HUES64 (cell line): ENCODE measurements around the gene SLC6A13.

ENCODE experiments used
- H3K27ac ChIP-seq: 2 replicates; pipeline ENCODE4 v1.7.0; 2013; ENCODE audit warnings: low read depth, low read length, inconsistent platforms
- H3K27me3 ChIP-seq: 2 replicates; pipeline ENCODE4 v1.6.1; 2013; ENCODE audit warnings: mild to moderate bottlenecking, low read length; ENCODE audit not compliant: insufficient read depth
- H3K36me3 ChIP-seq: 2 replicates; pipeline ENCODE4 v1.6.1; 2013; ENCODE audit warnings: mild to moderate bottlenecking, low read length; ENCODE audit not compliant: insufficient read depth
- H3K4me1 ChIP-seq: 2 replicates; pipeline ENCODE4 v1.6.1; 2013; ENCODE audit warnings: mild to moderate bottlenecking, low read length, moderate library complexity; ENCODE audit not compliant: insufficient read depth
- H3K4me3 ChIP-seq: 2 replicates; pipeline ENCODE4 v1.5.1; 2013; ENCODE audit warnings: mild to moderate bottlenecking, low read length, moderate library complexity
- H3K9ac ChIP-seq: 2 replicates; pipeline ENCODE4 v1.6.1; 2013; ENCODE audit warnings: mild to moderate bottlenecking, low read depth, low read length
- H3K9me3 ChIP-seq: 2 replicates; pipeline ENCODE4 v1.6.1; 2013; ENCODE audit warnings: low read depth, low read length; ENCODE audit not compliant: insufficient read depth
- WGBS: fragments of 150-250, 120-280 bp; methylation state at CpG from one replicate; pipeline ENCODE4 v1.1.7; 2013; ENCODE audit warnings: missing lambda C conversion rate; 5-methylcytosine and 5-hydroxymethylcytosine counted together

Gene SLC6A13

DNA sequence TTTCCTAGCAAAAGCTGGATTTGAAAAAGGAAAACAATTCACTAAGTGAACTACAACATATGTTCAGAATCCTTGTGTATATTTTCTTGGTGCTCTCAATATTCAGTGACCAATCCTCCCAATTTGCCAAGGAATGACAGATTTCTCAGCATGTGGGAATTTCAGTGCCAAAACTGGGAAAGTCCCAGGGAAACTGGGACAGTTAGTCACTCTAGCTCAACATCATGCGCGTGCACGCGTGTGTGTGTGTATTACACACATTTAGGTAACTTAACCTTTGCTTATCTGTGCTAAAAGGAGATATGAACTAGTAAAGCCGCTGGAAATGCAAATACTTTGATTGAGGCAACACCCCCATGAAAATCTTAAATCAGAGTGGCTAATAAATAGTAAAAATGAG lies 26.1 kb upstream of the SLC6A13 start:
- no peak overlapping the region for H3K27ac ChIP-seq
- H3K9ac ChIP-seq = no peak overlapping the region
- no peak overlapping the region for H3K4me3 ChIP-seq
- H3K9me3 ChIP-seq = no peaks in the 10 kb centered on the region
- H3K36me3 ChIP-seq = peaks cover 58% of the 10 kb centered on the region
- WGBS = 78% methylated on average over 5 of the region's 5 CpGs
- H3K27me3 ChIP-seq = no peaks in the 10 kb centered on the region
- H3K4me1 ChIP-seq = no peaks in the 10 kb centered on the region

DNA sequence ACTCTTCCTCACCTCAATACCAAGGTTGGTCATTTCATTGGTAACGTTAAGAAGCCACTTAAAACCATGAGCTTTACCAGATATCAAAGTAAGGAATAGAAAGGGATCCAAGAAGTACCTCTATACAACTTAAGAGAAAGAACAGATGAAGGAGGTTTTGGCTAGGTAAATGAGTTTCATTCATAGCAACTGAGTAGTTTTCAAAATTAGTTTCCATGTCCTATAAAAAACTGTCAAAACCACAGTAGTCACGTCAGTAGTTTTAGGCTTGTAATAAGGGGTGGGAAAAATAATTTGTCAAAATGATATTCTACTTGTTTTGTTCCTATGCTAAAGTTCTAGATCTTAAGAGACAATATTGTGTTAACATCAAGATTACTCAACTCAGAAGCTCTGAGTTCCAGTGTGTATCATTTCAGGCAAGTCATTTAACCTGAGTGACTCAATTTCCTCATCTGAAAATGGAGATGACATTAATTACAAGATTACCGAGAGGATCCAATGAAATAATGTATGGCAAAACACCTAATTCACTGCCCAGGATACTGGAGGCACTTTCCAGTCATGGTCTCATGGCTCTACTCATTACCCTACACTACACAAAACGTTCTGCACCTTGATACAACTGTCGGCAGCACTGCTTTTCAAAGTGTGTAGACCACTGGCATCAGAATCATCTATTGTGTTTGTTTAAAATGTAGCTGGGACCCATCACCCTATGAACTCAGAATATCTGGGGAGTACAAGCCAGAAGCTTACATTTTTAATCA lies 24.1 kb upstream of the SLC6A13 start:
- Histone ChIP-seq H3K27ac (no peak overlapping the region), H3K9ac (no peak overlapping the region), H3K4me1 (no peaks in the 10 kb centered on the region), H3K9me3 (no peaks in the 10 kb centered on the region), H3K4me3 (no peak overlapping the region), H3K27me3 (no peaks in the 10 kb centered on the region), H3K36me3 (peaks cover 51% of the 10 kb centered on the region)
- 95% methylated on average over 3 of the region's 5 CpGs for WGBS

DNA sequence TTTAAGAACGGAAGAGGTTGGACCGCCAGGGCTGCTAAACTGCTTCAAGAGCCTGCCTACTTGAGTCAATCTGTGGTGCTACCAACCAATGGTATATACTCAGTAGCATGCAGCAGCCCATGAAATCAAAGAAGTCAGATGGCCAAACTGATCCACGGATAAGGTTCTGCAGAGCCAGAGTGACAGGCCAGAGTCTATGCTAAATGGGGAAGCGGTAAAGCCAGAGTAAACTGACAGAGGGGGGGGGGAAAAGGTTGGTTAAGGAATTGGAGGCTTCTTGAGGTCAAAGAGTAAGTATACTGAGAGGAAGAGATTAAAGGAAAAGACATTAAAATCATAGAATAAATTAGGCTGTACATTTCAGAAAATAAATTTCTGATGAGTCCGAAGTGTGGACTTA lies 15.4 kb upstream of the SLC6A13 start:
- no peaks in the 10 kb centered on the region for H3K27me3 ChIP-seq
- H3K9ac ChIP-seq = no peak overlapping the region
- H3K4me3 ChIP-seq = no peak overlapping the region
- H3K36me3 ChIP-seq = peaks cover 5% of the 10 kb centered on the region; the same call in 1 of the 2 replicates
- no peaks in the 10 kb centered on the region for H3K9me3 ChIP-seq
- WGBS = 96% methylated on average over 5 of the region's 5 CpGs
- no peak overlapping the region for H3K27ac ChIP-seq
- no peaks in the 10 kb centered on the region for H3K4me1 ChIP-seq

DNA sequence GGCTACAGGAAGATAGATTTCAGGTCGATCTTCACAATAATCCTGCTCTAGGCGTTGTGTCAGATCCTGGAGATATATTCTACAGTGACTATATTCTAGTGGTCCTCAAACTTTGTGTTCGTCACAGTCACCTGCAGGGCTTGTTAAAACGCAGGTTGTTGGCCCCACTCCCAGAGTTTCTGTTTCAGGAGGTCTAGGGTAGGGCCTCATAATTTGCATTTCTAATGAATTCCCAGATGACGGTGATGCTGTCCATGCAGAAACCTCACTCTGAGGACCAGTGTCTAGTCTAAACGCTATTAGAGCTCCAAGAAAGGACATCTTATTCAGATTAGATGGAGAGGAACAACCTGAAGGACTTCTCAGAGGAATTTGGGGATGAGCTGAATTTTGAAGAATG lies 13.2 kb upstream of the SLC6A13 start:
- Histone ChIP-seq H3K27me3 (no peaks in the 10 kb centered on the region), H3K9me3 (no peaks in the 10 kb centered on the region), H3K4me3 (no peak overlapping the region), H3K36me3 (no peaks in the 10 kb centered on the region), H3K9ac (no peak overlapping the region), H3K4me1 (no peaks in the 10 kb centered on the region), H3K27ac (no peak overlapping the region)
- 87% methylated on average over 6 of the region's 6 CpGs for WGBS

GRCh38 chr12:273382-273781 lies 10.7 kb upstream of the SLC6A13 start:
- WGBS = 99% methylated on average over 3 of the region's 3 CpGs
- no peaks in the 10 kb centered on the region for H3K4me1 ChIP-seq
- no peaks in the 10 kb centered on the region for H3K9me3 ChIP-seq
- no peaks in the 10 kb centered on the region for H3K36me3 ChIP-seq
- no peak overlapping the region for H3K4me3 ChIP-seq
- H3K27ac ChIP-seq = no peak overlapping the region
- no peaks in the 10 kb centered on the region for H3K27me3 ChIP-seq
- H3K9ac ChIP-seq = no peak overlapping the region

DNA sequence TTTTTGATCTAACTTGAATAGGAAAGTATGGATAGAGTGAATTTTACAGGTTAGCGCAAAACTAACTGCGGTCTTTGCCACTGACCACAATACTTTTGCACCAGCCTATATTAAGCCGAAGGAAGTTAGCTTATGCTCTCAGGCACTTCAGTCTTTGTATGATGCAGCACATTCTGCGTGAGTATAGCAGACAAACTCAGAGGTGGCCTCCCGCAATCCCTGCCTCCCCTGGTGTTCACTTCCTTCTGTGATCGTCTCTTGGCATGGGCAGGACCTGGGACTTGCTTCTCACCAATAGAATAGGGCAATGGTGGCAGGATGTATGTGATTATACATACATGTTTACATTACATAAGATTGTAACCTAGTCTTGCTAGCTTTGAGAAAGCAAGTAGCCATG lies 10.3 kb upstream of the SLC6A13 start:
- Histone ChIP-seq H3K36me3 (no peaks in the 10 kb centered on the region), H3K27me3 (no peaks in the 10 kb centered on the region), H3K4me1 (no peaks in the 10 kb centered on the region), H3K9me3 (no peaks in the 10 kb centered on the region), H3K9ac (no peak overlapping the region), H3K4me3 (no peak overlapping the region), H3K27ac (no peak overlapping the region)
- WGBS = 93% methylated on average over 6 of the region's 6 CpGs

- 85% methylated on average over 4 of the region's 4 CpGs for WGBS
- H3K4me1 ChIP-seq = no peaks in the 10 kb centered on the region
- H3K27me3 ChIP-seq = no peaks in the 10 kb centered on the region
- no peak overlapping the region for H3K4me3 ChIP-seq
- H3K9me3 ChIP-seq = no peaks in the 10 kb centered on the region
- H3K27ac ChIP-seq = no peak overlapping the region
- no peaks in the 10 kb centered on the region for H3K36me3 ChIP-seq
- H3K9ac ChIP-seq = no peak overlapping the region
These were observed 8.5 kb upstream of the SLC6A13 start for GRCh38 chr12:271161-271560.

- no peak overlapping the region for H3K27ac ChIP-seq
- H3K9me3 ChIP-seq = no peaks in the 10 kb centered on the region
- 62% methylated on average over 3 of the region's 3 CpGs for WGBS
- H3K4me3 ChIP-seq = no peak overlapping the region
- no peaks in the 10 kb centered on the region for H3K4me1 ChIP-seq
- H3K27me3 ChIP-seq = no peaks in the 10 kb centered on the region
- no peak overlapping the region for H3K9ac ChIP-seq
- H3K36me3 ChIP-seq = no peaks in the 10 kb centered on the region
These were observed 6.6 kb upstream of the SLC6A13 start for GRCh38 chr12:269191-269590.

GRCh38 chr12:268483-268840 lies 5.8 kb upstream of the SLC6A13 start:
- H3K9ac ChIP-seq = no peak overlapping the region
- no peaks in the 10 kb centered on the region for H3K27me3 ChIP-seq
- H3K9me3 ChIP-seq = no peaks in the 10 kb centered on the region
- no peaks in the 10 kb centered on the region for H3K36me3 ChIP-seq
- H3K4me3 ChIP-seq = no peak overlapping the region
- H3K4me1 ChIP-seq = no peaks in the 10 kb centered on the region
- WGBS = 92% methylated on average over 7 of the region's 7 CpGs
- H3K27ac ChIP-seq = no peak overlapping the region

GRCh38 chr12:267581-268482 lies 5.2 kb upstream of the SLC6A13 start:
- Histone ChIP-seq H3K27me3 (no peaks in the 10 kb centered on the region), H3K36me3 (no peaks in the 10 kb centered on the region)

GRCh38 chr12:265096-265495 lies 2.5 kb upstream of the SLC6A13 start:
- Histone ChIP-seq H3K9ac (no peak overlapping the region), H3K27ac (no peak overlapping the region), H3K4me1 (peaks cover 4% of the 10 kb centered on the region; the same call in 1 of the 2 replicates), H3K9me3 (no peaks in the 10 kb centered on the region), H3K27me3 (no peaks in the 10 kb centered on the region), H3K36me3 (no peaks in the 10 kb centered on the region), H3K4me3 (no peak overlapping the region)
- WGBS = 50% methylated on average over 2 of the region's 3 CpGs

More at GRCh38 chr12:267581-268482, 5.2 kb upstream of the SLC6A13 start:
- Histone ChIP-seq H3K27ac (no peak overlapping the region), H3K9ac (no peak overlapping the region), H3K9me3 (no peaks in the 10 kb centered on the region), H3K4me1 (no peaks in the 10 kb centered on the region), H3K4me3 (no peak overlapping the region)
- WGBS = 89% methylated on average over 13 of the region's 14 CpGs
